ENCODE data around the gene PIGN.

PIGN gene

DNA sequence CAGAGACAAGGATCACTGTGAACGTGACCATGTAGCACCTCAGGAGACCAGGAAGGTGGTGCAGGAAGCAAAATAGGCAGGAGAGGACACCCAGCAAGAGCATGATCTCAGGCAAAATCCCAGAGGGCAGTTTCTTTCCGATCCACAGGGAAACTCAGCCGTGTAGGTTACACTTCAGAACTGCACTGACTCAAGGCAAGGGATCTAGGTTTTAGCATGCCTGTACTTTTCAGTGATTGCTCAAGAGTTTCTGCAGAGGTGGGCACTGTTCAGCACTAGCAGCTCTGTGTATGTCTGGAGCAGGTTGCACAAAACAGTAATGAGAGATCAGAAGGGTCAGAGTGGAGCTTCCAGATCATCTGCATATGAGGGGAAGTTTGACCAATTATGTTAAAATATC is 177.3 kb downstream of the PIGN start:
- DNase-seq (ENCODE audit: low spot score): no peak

DNA sequence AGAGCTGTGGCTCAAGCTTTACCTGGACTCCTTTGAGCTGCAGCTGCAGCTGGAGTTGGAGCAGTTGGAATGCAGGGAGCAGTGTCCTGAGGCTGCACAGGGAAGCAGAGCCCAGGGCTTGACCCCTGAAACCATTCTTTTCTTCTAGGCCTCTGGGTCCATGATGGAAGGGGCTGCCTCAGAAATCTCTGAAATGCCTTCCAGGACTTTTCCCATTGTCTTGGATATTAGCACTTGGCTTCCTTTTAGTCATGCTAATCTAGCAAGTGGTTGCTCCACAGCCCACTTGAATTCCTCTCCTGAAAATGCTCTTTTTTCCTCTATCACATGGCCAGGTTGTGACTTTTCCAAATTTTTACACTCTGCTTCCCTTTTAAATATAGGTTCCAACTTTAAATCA is 185.5 kb downstream of the PIGN start:
- no peak for DNase-seq (ENCODE audit: low spot score)

GRCh38 chr18:61998957-61999356 is 187.9 kb downstream of the PIGN start:
- no peak for DNase-seq (ENCODE audit: low spot score)

DNA sequence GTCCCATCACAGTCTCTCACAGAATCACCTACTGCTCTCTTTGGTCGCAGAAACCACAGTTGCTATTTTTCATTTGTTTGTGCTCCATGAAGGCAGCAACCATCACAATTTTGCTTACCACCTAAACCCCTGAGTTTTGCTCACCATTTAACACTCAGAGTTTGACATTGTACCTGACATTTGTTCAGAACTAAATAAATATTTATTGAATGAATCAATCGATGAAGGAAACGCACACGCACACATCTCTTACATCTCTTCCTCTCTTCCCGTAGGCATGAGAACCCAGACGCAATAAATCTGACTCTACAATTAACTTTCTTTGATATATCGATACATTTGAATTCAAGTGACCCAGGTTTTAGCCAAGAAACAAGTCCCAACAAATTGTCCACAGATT is 188.5 kb downstream of the PIGN start:
- no peak for DNase-seq (ENCODE audit: low spot score)

GRCh38 chr18:61995618-61996017 is 191.2 kb downstream of the PIGN start:
- no peak for DNase-seq (ENCODE audit: low spot score)

DNA sequence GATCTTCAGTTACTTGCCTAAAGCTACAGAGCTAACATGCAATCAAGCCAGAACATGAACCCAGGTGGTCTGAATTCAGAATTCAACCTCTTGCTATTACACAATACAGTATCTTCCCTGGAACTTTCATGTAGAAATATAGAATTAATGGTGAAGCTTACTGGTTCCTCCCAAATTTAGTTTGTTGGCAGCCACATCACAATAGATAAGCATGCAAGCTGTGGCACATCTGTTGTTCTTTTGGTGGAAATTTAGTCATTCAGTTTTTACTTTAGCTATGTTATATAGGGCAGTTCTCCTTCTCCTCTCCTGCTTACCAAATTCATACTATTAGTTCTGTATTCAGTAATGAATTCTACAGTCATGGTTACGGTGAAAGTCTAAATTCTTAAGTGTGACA is 193.0 kb downstream of the PIGN start:
- no peak for DNase-seq (ENCODE audit: low spot score)

DNA sequence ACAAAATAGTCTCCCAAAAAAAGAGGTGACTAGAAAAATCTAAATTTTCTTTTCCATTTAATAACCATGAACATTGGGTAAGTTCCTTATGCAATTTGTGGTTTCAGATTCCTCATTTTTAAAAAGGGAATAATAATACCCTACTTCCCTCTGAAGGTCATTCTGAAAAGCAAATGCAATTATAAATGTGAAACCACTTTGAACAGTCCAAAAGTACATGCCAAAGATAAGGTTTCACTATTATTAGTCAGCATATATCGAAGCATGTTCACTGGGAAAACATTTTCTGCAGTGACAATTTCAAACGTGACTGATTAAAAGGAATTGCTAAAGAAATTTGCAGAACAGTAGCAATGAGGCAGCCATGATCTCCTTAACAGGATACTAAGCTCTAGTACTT is 193.9 kb downstream of the PIGN start:
- no peak for DNase-seq (ENCODE audit: low spot score)

DNA sequence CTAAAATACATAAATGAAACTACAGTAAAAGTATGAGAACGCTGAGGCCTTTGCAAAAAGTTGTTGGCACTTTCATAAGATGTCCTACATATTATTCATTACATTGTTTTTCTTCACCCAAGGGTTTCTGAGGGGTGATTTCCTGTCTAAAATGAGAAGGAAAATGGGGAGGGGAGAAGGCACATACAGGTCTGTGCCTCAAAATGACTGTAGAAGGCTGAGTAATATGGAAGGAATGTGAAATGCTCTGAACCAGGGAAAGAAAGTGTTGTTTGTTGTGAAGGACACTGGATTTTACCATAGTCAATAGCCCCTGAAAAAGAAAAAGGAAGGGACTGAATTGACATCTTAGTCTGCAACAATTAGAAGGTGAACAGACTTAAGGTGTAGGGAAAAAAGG is 194.6 kb downstream of the PIGN start:
- DNase-seq (ENCODE audit: low spot score): no peak

DNA sequence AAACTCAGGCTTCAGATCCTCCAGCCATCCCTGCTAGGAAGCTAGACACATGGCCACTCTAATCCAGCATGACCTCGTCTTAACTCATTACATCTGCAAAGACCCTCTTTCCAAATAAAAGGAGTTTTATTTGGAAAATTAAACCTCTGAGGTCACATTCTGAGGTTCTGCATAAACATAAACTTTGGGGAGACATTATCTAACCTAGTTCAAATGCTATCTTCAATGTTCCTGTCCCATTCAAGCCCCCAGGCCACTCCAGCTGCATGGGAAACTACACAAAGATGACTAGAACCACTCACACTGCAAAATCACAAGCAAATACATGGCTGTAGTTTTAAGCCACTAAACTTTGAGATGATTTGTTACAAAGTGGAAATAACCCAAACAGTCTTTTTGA is 195.0 kb downstream of the PIGN start:
- no peak for DNase-seq (ENCODE audit: low spot score)

GRCh38 chr18:61991201-61991600 is 195.7 kb downstream of the PIGN start:
- DNase-seq (ENCODE audit: low spot score): no peak
